ENCODE data around the gene CDKAL1.

Gene CDKAL1

DNA sequence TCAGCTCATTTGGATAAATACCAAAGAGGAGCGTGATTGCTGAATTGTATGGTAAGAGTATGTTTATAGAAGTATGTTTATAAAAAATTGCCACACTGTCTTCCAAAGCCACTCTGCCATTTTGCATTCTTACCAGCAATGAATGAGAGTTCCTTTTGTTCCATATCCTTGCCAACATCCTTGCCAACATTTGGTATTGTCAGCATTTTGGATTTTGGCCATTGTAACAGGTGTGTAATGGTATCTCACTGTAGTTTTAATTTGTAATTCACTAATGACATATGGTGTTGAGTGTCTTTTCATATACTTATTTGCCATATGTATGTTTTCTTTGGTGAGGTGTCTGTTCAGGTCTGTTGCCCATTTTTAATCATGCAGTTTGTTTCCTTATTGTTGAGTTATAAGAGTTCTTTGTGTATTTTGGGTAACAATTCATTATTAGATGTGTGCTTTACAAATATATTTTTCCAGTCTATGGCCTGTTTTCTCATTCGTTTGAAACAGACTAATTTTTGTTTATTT lies 539.1 kb downstream of the CDKAL1 start:
- Histone ChIP-seq H3K4me2 (ENCODE audit: low read length) (no peak overlapping the region), H2AFZ (no peak overlapping the region), H3K4me3 (ENCODE audit: low read depth, low read length) (no peak overlapping the region), H3K27me3 (ENCODE audit: control insufficient read depth, insufficient read depth, low read length) (no peaks in the 10 kb centered on the region), H3K9ac (no peak overlapping the region), H3K36me3 (ENCODE audit: control insufficient read depth, insufficient read depth, low read length) (no peaks in the 10 kb centered on the region), H3K9me3 (ENCODE audit: control insufficient read depth, low read length) (no peaks in the 10 kb centered on the region), H3K27ac (no peak overlapping the region), H3K4me1 (no peaks in the 10 kb centered on the region), H3K79me2 (no peaks in the 10 kb centered on the region)
- TF ChIP-seq, protein P1, sequence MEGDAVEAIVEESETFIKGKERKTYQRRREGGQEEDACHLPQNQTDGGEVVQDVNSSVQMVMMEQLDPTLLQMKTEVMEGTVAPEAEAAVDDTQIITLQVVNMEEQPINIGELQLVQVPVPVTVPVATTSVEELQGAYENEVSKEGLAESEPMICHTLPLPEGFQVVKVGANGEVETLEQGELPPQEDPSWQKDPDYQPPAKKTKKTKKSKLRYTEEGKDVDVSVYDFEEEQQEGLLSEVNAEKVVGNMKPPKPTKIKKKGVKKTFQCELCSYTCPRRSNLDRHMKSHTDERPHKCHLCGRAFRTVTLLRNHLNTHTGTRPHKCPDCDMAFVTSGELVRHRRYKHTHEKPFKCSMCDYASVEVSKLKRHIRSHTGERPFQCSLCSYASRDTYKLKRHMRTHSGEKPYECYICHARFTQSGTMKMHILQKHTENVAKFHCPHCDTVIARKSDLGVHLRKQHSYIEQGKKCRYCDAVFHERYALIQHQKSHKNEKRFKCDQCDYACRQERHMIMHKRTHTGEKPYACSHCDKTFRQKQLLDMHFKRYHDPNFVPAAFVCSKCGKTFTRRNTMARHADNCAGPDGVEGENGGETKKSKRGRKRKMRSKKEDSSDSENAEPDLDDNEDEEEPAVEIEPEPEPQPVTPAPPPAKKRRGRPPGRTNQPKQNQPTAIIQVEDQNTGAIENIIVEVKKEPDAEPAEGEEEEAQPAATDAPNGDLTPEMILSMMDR (IDR thresholded peaks at IDR 0.05), result no peak

GRCh38 chr6:21074484-21074883 lies 540.2 kb downstream of the CDKAL1 start:
- Histone ChIP-seq H3K27me3 (ENCODE audit: control insufficient read depth, insufficient read depth, low read length) (no peaks in the 10 kb centered on the region), H3K79me2 (no peaks in the 10 kb centered on the region), H3K36me3 (ENCODE audit: control insufficient read depth, insufficient read depth, low read length) (no peaks in the 10 kb centered on the region), H3K4me1 (no peaks in the 10 kb centered on the region), H3K4me3 (ENCODE audit: low read depth, low read length) (no peak overlapping the region), H3K9me3 (ENCODE audit: control insufficient read depth, low read length) (no peaks in the 10 kb centered on the region), H3K9ac (no peak overlapping the region), H2AFZ (no peak overlapping the region), H3K27ac (no peak overlapping the region), H3K4me2 (ENCODE audit: low read length) (no peak overlapping the region)
- TF ChIP-seq, protein P1 (IDR thresholded peaks at IDR 0.05), result no peak

DNA sequence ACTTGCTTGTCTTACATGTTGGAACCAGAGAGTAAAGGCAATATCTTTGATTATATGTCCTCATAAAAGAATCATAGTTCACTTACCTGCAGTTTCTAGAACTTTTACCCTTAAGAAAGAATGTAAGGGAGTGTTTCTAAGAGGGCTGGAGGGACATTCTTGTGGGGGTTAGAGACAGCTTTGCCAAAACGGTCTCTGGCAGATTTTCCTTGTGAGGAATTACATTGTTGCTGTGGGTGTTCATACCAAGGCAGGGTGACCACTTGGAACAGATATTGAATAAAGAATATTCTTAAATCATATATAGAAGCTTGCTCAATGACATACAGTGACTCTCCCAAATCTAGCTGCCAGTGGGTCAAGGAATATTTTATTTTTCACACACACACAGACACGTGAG lies 541.7 kb downstream of the CDKAL1 start:
- Histone ChIP-seq H3K27me3 (ENCODE audit: control insufficient read depth, insufficient read depth, low read length) (no peaks in the 10 kb centered on the region), H3K9me3 (ENCODE audit: control insufficient read depth, low read length) (no peaks in the 10 kb centered on the region), H3K4me2 (ENCODE audit: low read length) (no peak overlapping the region), H3K9ac (no peak overlapping the region), H2AFZ (no peak overlapping the region), H3K4me1 (no peaks in the 10 kb centered on the region), H3K27ac (no peak overlapping the region), H3K36me3 (ENCODE audit: control insufficient read depth, insufficient read depth, low read length) (no peaks in the 10 kb centered on the region), H3K79me2 (no peaks in the 10 kb centered on the region), H3K4me3 (ENCODE audit: low read depth, low read length) (no peak overlapping the region)
- TF ChIP-seq, protein P1 (IDR thresholded peaks at IDR 0.05), result no peak

- Histone ChIP-seq H3K4me1 (no peaks in the 10 kb centered on the region), H3K4me2 (ENCODE audit: low read length) (no peak overlapping the region), H3K9ac (no peak overlapping the region), H3K4me3 (ENCODE audit: low read depth, low read length) (no peak overlapping the region), H2AFZ (no peak overlapping the region), H3K27me3 (ENCODE audit: control insufficient read depth, insufficient read depth, low read length) (no peaks in the 10 kb centered on the region), H3K79me2 (no peaks in the 10 kb centered on the region), H3K9me3 (ENCODE audit: control insufficient read depth, low read length) (no peaks in the 10 kb centered on the region), H3K27ac (no peak overlapping the region), H3K36me3 (ENCODE audit: control insufficient read depth, insufficient read depth, low read length) (no peaks in the 10 kb centered on the region)
- TF ChIP-seq, protein P1 (IDR thresholded peaks at IDR 0.05), result no peak
Measured at GRCh38 chr6:21078497-21078896, 544.2 kb downstream of the CDKAL1 start.

DNA sequence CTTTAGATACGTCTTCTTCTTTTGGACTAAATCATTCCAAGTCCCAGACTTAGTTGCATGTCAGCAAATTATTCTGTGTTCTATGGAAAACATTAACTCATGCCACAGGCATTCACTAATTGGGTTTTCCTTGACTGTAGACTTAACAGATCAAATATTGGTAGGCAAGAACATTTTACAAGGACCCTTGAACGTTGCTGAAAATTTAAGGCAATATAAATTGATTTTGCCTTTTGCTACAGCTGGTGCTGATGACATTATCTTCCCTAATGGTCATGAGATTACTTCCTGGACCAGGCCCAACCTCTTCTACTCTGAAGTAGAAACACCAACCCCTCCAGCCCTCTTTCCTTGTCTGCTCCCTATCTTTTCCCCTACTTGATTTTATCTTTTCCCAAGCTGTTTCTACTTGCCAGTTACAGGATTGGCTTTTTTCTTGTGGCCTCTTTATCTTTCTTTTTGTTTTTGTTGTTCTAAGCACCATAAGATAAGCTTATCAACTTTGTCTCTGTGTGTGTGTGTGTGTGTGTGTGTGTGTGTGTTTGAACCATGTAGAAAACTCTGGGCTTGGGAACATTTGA lies 545.3 kb downstream of the CDKAL1 start:
- Histone ChIP-seq H3K4me1 (no peaks in the 10 kb centered on the region), H3K27me3 (ENCODE audit: control insufficient read depth, insufficient read depth, low read length) (no peaks in the 10 kb centered on the region), H3K36me3 (ENCODE audit: control insufficient read depth, insufficient read depth, low read length) (no peaks in the 10 kb centered on the region), H3K9me3 (ENCODE audit: control insufficient read depth, low read length) (no peaks in the 10 kb centered on the region), H3K9ac (no peak overlapping the region), H3K4me2 (ENCODE audit: low read length) (no peak overlapping the region), H3K79me2 (no peaks in the 10 kb centered on the region), H2AFZ (no peak overlapping the region), H3K27ac (no peak overlapping the region), H3K4me3 (ENCODE audit: low read depth, low read length) (no peak overlapping the region)
- TF ChIP-seq, protein P1 (IDR thresholded peaks at IDR 0.05), result no peak

Data from parathyroid adenoma (tissue), 2 donors.